Spleen (tissue), 7 donors: ENCODE data around the gene OR4A15.

Experiments used
- CTCF ChIP-seq, 11 experiments: fragments of 200-600 bp in 7 of 11; fragments of 450-650 bp in 4 of 11; sonication (generic) in 4 of 11; IDR thresholded peaks in 8 of 11; conservative IDR thresholded peaks in 3 of 11; 1 replicate in 7 of 11; 2 replicates in 4 of 11; pipeline versions ENCODE4 v1.4.0 to v1.8.0; 2016 to 2021; ENCODE audit warnings: antibody characterized with exemption in 11 of 11, inconsistent platforms in 4 of 11, mild to moderate bottlenecking in 1 of 11
- POLR2A ChIP-seq, 3 donors: fragments of 450-650 bp; IDR thresholded peaks; one replicate each; pipeline ENCODE4 v1.5.1; 2017; ENCODE audit warnings: antibody characterized with exemption in 3 of 3, mild to moderate bottlenecking in 1 of 3
- POLR2AphosphoS5 ChIP-seq, 3 donors: sonication (generic); formaldehyde crosslinking; IDR thresholded peaks; one replicate each; pipeline ENCODE4 v1.5.1; 2017; ENCODE audit warnings: antibody characterized with exemption in 3 of 3
- donor health status: DM: no; HTN: no; CAD: no; lungs with moderate emphysema.
- donor health status: DM: no; HTN: no; CAD: no.
- donor health status: DM: no; HTN: no; CAD: no.

GRCh38 chr11:55349032-55349431, 18.7 kb upstream of the OR4A15 start:
- no peak for TF ChIP-seq CTCF (IDR thresholded peaks at IDR 0.05 in 8 of 11, conservative IDR thresholded peaks at IDR 0.05 in 3 of 11)
- TF ChIP-seq POLR2AphosphoS5 (IDR thresholded peaks at IDR 0.05): no peak
- no peak for TF ChIP-seq POLR2A (IDR thresholded peaks at IDR 0.05)
